Hematopoietic multipotent progenitor cell treated with erythropoietin and hydrocortisone succinate and interleukin-3 and kit ligand, for 8 days (in vitro differentiated cells): ENCODE data around the gene TMEM63C.

Experiments
- DNase-seq: peaks from one replicate; pipeline ENCODE4 v3.0.0-alpha.2; 2015

Gene TMEM63C

DNA sequence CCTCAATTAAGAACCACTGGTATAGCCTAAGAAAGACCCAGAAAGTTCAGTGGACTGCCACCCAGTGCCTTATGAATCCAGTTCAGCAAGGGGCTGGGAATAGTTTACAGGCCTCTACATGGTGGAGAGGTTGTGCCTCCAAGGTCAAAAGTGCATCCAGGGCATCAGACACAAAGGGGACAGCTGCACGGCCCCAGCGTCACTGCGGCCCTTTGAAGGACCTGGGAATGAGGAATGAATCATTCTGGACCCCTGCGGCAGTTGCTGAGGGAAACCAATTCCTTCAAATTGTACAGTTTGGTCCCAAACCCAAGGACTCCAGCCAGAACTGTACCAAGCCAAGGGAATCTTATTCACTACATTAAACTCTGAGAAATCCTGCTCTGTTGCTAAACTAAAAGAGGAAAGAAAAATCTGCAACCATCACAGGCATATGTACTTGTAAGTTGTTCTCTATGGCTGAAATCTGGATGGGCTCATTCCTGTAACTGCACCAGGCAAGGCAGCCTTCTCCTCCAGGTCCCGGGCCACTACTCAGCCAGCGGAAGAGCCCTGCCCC lies 100.3 kb downstream of the TMEM63C start:
- DNase-seq = no peak

DNA sequence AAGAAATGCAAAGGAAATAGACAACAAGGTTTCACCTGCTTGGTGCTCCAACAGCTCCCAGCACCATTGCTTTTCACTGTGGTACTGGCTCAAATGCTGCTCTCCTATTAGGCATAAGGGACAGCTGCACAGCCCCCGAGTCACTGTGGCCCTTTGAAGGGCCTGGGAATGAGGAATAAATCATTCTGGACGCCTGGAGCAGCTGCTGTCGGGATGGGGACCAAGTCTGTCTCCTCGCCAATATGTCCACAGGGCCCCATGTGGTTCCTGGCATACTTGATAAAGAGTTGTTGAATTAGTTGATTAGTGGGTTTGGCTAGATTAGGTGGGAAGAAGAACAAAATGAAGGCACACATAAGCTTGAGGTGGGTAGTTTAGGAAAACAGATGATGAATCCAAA lies 102.5 kb downstream of the TMEM63C start:
- no peak for DNase-seq

DNA sequence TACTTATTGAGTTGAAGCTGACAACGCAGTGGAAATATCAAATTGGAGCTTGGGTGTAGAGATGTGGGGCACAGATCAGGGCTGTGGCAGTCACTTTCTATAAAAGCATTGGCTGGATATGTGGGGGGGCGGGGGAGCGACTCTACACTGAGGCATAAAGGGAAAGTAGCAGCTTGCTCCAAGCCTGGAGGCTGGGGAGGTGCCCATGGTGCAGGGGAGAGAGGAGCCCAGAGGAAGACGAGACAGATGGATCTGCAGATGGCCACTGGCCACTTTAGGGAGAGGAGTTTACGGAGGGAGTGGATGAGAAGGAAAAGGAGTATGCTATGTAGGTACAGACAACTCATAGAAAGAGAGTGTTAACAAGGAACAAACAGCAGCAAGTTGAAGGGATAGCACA lies 102.9 kb downstream of the TMEM63C start:
- no peak for DNase-seq

DNA sequence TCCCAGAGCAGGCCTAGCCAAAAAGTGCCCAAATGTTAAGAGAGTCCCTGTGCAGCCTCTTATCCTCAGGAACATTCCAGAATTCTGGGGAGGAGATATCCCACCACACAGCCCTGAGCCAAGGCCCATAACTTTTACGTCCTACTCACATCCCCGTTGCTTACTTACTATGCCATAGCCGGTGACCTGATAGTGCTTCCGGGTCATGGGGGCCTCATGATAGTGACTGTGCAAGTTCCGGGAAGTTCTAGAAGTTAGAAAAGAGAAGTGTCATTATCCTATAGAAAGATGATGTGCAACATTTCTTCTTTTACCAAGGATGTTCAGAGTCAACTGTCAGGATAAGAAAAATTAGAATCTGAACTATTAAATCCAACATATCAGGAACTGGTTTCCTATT lies 105.0 kb downstream of the TMEM63C start:
- no peak for DNase-seq

DNA sequence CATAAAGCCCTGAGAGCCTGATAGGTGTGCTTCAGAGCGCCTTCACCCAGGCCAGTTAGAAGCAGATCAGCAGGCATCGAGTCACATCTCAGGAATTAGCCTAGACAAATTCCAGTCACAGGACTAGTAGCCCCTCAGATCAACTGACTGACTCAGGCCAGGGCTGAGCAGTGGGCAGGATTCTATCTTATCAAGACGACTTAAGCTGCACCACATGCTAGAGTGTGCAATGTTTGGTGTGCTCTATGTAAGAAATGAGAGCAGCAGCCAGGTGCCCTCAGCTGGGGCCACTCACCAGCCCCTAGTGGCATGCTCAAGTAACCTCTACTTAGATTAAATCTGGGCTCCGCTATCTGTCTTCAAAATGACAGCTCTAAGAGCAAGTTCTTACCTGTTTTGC lies 109.1 kb downstream of the TMEM63C start:
- peak; percentile 3 for DNase-seq

DNA sequence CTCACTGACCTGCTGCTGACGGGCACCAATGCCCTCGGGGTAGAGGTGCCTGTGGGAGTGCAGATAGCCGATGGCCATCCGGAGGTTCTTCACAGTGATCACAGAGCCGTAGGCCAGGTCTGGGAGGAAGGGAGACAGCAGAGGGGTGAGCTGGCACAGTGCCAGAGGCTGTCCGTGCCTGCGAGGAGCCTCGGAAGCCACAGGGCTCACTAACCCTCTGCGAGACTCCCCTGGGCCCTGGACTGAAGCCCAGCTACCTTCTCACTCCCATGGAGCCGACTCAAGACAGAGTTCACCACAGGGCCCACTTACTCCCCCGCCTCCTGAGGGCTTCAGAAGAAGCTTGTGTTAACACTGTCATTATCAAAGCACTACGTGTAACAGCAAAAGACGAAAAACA lies 114.6 kb downstream of the TMEM63C start:
- no peak for DNase-seq

DNA sequence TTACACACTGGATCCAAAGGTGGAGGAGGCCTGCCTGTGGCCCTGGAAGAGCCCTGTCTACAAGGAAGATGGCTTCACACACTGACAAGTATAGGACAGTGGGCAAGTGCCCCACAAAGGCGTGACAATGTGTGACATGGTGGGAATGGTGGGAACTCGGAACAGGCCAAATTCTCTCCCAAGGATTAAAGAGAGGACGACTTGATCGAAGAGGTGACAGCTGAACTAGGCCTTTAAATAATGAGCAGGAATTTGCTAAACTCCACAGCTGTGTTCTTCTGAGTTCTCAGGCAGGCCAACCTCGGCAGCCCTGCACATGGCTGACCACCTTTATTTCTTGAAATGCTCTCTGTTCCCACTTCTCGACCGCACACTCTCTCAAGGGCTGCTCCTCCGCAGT lies 115.3 kb downstream of the TMEM63C start:
- no peak for DNase-seq

DNA sequence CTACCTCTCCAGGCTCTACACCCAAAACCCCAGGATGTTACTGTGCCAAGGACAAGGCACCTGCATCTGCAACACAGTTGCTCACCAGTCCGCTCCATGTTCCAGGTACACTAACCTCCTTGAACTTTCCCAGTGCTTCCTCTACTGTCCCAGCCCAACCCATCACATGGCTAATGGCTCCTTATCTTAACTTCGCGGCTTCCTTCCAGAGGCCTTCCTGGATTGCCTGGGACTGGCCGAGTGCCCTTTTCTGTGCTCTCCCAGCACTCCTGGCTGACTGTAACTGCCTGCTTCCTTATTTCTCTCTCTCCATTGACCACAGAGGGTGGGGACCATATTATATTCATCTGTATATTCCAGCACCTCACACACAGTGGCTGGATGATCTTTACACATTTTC lies 118.2 kb downstream of the TMEM63C start:
- DNase-seq = no peak

DNA sequence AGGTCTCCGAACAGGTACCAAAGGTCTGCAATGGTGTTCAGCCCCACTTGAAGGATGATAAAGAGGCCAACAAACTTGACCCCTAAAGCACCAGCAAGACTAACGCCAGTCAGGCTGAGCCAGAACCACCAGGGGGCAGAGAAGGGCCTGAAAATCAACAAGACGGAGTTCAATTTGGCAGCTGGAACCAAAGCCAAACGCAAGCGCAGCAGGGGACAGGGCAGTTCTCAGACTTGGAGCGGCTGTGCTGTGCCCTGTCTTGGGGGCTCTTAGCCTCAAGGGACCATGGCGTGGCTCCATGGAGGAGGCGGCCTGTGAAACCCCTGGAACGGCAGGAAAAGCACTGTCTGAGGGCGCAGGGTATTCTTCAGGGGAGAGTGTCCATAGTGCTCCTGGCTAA lies 119.5 kb downstream of the TMEM63C start:
- peak; percentile 81 for DNase-seq

DNA sequence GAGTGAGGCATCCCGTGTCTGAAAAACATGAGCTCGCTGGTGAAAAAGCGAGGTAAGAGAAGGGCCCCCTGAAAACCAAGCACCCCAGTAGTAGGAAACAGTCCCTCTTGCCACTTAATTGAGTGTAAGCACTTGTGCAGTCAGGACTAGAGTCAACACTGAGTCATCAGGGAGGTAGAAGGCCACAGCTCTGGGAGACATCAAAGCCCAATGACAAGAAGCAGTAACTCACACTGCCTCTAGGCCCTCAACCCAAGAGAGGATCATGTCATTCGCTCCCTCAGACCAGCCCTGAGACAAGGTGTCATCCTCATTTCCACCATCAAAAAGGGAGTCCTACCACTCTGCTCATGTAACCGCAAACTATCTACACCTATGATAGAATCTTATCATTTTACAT lies 121.3 kb downstream of the TMEM63C start:
- no peak for DNase-seq

DNA sequence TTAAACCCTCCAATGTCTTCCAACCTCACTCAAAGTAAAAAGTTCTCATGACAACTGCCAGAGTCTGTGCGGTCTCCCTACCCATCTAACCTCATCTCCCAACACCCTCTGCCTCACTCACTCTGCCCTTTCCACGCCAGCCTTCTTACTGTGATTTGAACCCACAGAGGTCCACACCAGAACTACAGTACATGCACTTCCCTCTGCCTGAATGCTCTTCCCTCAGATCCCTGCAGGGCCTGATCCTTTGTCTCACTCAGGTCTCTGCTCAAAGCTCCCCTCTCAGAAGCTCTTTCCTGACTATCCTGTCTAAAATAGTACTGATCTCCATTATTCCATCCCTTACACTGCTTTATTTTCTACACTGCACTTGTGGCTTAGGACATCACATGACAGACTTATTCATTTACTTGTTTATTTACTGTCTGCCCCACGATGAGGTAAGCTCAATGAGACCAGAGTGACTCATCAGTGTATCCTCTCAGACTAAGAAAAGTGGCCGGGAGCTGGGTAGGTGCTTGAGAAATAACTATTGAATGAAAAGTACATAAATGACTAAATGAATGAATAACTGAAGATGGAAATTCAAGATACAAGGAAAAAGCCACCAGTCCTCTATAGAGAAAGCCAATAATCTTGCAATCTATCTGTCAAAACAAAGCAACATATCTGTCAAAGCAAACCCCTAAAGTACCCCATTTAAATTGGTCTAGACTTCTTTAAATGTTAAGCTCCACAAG lies 122.0 kb downstream of the TMEM63C start:
- DNase-seq = no peak

DNA sequence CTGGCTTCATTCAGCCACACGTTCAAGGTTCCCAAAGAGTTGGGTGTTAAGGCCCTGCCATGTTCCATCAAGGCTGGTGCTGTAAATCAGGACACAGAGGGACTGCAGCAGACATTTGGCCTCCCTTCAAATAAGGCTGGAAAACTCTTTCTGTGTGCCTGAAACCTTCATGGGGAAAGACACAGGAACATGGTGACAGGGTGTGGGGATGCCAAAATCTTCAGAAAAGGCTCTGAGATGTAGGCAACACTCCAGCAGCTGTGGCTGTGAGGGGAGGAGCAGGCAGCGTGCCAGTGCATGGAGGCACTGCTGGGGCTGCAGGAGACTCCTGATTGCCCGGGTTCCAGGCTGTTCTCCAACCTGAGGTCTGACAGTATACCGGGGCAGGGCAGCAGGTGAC lies 124.1 kb downstream of the TMEM63C start:
- no peak for DNase-seq

DNA sequence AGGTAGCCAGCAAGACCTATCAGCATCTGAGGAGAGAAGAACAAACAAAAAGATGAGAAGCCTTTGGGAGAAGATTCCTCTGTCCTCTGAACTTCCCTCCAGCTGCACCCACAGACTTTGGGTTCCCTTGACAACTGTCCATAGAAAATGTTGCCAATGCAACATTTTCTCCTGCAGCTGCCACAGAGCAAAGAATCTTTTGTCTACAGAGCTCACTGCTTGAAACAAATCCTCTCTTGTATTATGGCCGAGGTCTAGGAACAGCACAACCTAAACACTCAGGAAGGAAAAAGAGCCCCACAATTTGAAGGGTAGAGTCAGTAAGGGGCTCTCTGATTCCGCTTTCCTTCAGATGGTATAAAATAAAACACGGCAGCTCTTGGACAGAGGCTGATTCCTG lies 124.8 kb downstream of the TMEM63C start:
- DNase-seq = no peak

DNA sequence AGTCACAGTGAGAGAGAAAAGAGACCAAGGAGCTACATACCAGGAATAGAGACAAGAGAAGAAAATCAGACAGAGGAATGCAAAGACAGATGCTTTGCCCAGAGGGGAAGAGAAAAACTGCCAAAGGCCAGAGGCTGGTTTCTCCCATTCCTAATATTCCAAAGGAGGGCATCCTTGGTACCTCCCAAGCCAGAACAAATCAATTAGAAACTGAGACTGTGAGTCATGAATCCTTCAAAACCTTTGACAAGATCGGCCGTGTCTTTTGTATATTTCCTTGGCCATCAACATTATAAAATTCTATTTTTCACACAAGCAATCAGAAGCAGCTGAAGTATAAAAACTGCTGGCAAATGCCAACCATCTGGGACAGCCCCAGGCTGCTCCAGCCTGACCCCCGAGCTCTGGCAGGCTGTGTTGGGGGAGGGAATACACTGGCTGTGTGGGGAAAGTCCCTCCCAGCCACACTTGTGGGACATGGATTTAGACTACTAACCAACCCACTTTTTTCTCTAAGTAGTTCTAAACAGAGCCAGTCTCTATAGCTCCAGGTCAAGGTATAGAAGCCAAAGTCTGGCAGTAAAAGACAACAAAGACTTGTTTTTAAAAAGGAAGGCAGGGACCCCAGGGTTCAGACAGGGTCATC lies 125.4 kb downstream of the TMEM63C start:
- DNase-seq = no peak
